Adrenal gland (tissue), 12 donors: Measurements from ENCODE around the gene PIEZO1. TPM values are rescaled to one million over a fixed set of nuclear protein-coding genes. Genes with fewer than 3 reads are reported as not detected.

Source experiments
- DNase-seq, 7 donors: peaks; one replicate each; pipeline ENCODE4 v3.0.0-alpha.2; 2019 to 2020
- H3K27ac ChIP-seq, 5 donors: fragments of 200-600 bp; sonication (generic) in 4 of 5; 1 replicate in 3 of 5; 2 replicates in 2 of 5; pipeline versions ENCODE4 v1.5.1 to v1.8.0; 2016 to 2020; ENCODE audit warnings: mild to moderate bottlenecking in 1 of 5
- H3K27me3 ChIP-seq: fragments of 200-600 bp; 2 replicates; pipeline ENCODE4 v1.8.0; 2021
- H3K36me3 ChIP-seq, 2 donors: fragments of 200-600 bp; replicated peaks in 1 of 2; 1 replicate in 1 of 2; 2 replicates in 1 of 2; pipeline versions ENCODE4 v1.5.1 to v1.8.0; 2018 to 2022
- H3K4me1 ChIP-seq, 2 donors: fragments of 200-600 bp; replicated peaks in 1 of 2; 1 replicate in 1 of 2; 2 replicates in 1 of 2; pipeline versions ENCODE4 v1.5.1 to v1.8.0; 2018 to 2021
- H3K4me3 ChIP-seq, 4 donors: fragments of 200-600 bp; sonication (generic) in 3 of 4; one replicate each; pipeline ENCODE4 v1.5.1; 2016 to 2018
- H3K9me3 ChIP-seq, 3 donors: fragments of 200-600 bp; sonication (generic) in 1 of 3; replicated peaks in 1 of 3; 1 replicate in 2 of 3; 2 replicates in 1 of 3; pipeline versions ENCODE4 v1.5.1 to v1.8.0; 2016 to 2021
- POLR2A ChIP-seq, 2 donors: fragments of 450-650 bp; IDR thresholded peaks; one replicate each; pipeline ENCODE4 v1.6.1; 2017; ENCODE audit warnings: antibody characterized with exemption in 2 of 2, mild to moderate bottlenecking in 2 of 2, moderate library complexity in 1 of 2
- WGBS, 4 donors: extraction: QIAGEN DNeasy Blood & Tissue Kit in 2 of 4; methylation state at CpG; one replicate each; pipeline versions ENCODE4 v1.1.5 to v1.1.7; 2013 to 2017; 5-methylcytosine and 5-hydroxymethylcytosine counted together
- intact Hi-C, 2 donors: fragments of 100-400 bp; cut with DNase I; formaldehyde crosslinking; loops; one replicate each; pipeline versions ENCODE4 v1.14.1 to v1.15.0; 2022 to 2023
- polyA plus RNA-seq, 3 donors: library from polyadenylated mRNA; stranded (reverse); fragments of 200-250 nt in 2 of 3; fragments of 350-450 nt in 1 of 3; fragmentation: Illumina TruSeq in 1 of 3; extraction: RNeasy Lipid Tissue Mini Kit (QIAGEN cat#74804) in 1 of 3; gene quantifications; one replicate each; pipeline ENCODE4 v1.2.3, GENCODE V29; 2013 to 2014
- total RNA-seq, 9 donors: library from RNA; depleted of rRNA in 4 of 9; stranded (reverse); fragments of >200 nt in 4 of 9; fragments of 120-200 nt in 1 of 9; fragmentation: NEBNext Ultra II Directional in 1 of 9; extraction: Animal tissue kit (Norgen Biotek cat#: 25700) in 1 of 9; gene quantifications; one replicate each; pipeline versions ENCODE4 v1.1.0 to v1.2.4, GENCODE V29; 2013 to 2023
- TF ChIP-seq, protein P1 (sequence below), 6 experiments: fragments of 450-650 bp in 4 of 6; fragments of 200-600 bp in 2 of 6; sonication (generic) in 1 of 6; IDR thresholded peaks; 1 replicate in 5 of 6; 2 replicates in 1 of 6; pipeline versions ENCODE4 v1.5.1 to v1.8.0; 2016 to 2021; ENCODE audit warnings: antibody characterized with exemption in 6 of 6, mild to moderate bottlenecking in 2 of 6, moderate library complexity in 1 of 6
- donor health status: healthy with polysubstance abuse.
- donor health status: Bipolar disorder and iron deficiency.
- donor health status: DM: yes; HTN: yes; CAD: no.
- donor health status: DM: no; HTN: no; CAD: no.
- donor health status: DM: no; HTN: no; CAD: no.
- donor health status: DM: yes; HTN: yes; CAD: no.

Gene PIEZO1
- total and polyA plus RNA-seq, 12 donors, result 7.9 to 327 (median 92.4) TPM

DNA sequence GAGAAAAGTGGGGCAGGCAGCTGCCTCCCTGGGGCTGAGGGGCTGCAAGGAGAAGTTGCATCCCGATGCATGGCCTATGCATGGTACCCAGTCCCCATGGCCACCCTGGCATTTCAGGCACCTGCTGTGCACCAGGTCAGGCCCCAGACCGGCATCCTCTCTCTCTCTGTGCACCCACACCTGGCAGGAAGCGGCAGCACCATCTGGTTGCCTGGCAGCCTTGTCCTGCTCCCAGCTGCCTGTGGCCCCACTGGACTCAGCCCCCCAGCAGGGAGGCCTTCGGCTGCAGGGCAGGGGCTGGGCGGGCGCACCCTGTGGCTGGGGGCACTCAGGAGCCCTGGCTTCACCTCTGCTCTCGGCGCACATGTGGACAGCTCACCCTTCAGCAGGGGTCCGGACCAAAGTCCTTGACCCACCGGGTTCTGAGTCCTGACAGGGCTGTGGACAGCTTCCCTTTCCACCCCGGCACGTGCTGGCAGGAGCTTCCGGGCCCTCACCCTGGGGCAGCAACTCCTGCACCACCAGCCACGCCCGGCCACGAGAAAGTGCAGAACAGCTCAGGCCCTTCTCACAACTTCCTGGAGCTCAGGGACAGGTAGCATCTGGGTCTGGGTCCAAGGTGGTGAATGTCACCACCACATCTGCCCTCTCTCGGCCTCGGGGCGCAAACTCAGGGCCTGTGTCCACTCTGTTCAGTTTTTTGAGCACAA is 42.0 kb downstream of the PIEZO1 start:
- Histone ChIP-seq H3K36me3 (peaks cover 0 to 15% of the 10 kb centered on the region in 2 donors), H3K4me3 (no peak overlapping the region), H3K4me1 (peaks cover 0 to 12% of the 10 kb centered on the region in 2 donors), H3K9me3 (no peaks in the 10 kb centered on the region), H3K27me3 (no peaks in the 10 kb centered on the region), H3K27ac (no peak overlapping the region)
- WGBS, 4 donors, result 75 to 100% (median 86%) methylated on average over 2 to 19 of the region's 19 CpGs
- TF ChIP-seq, protein P1, sequence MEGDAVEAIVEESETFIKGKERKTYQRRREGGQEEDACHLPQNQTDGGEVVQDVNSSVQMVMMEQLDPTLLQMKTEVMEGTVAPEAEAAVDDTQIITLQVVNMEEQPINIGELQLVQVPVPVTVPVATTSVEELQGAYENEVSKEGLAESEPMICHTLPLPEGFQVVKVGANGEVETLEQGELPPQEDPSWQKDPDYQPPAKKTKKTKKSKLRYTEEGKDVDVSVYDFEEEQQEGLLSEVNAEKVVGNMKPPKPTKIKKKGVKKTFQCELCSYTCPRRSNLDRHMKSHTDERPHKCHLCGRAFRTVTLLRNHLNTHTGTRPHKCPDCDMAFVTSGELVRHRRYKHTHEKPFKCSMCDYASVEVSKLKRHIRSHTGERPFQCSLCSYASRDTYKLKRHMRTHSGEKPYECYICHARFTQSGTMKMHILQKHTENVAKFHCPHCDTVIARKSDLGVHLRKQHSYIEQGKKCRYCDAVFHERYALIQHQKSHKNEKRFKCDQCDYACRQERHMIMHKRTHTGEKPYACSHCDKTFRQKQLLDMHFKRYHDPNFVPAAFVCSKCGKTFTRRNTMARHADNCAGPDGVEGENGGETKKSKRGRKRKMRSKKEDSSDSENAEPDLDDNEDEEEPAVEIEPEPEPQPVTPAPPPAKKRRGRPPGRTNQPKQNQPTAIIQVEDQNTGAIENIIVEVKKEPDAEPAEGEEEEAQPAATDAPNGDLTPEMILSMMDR (IDR thresholded peaks at IDR 0.05), result no peak
- no peak for TF ChIP-seq POLR2A (IDR thresholded peaks at IDR 0.05)
- DNase-seq, result no peak
- intact Hi-C loops, result loop anchor here in 1 of 2 donors (5.0 kb wide), 1 partner anchor 424 kb away; no protein-coding TSS in a partner anchor

DNA sequence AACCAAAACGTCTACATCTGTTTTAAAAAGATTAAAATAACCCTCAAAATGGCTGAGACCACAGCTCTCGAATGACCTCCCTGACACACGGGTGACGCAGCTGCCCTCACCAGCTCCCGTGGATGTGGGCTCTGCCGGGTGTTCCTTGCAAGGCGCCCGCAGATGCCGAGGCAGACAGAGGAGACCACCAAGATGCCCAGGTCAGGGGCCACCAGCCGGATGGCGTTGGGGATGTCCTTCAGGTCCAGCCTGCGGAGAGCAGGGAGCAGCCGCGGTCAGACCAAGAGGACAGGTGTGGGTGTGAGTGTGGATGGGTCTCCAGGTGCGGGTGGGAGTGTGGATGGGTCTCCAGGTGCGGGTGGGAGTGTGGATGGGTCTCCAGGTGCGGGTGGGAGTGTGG is 43.7 kb downstream of the PIEZO1 start:
- H3K36me3 ChIP-seq, result peaks cover 0 to 15% of the 10 kb centered on the region in 2 donors
- TF ChIP-seq, protein P1 (IDR thresholded peaks at IDR 0.05), result no peak
- H3K4me3 ChIP-seq, result no peak overlapping the region
- no peak for DNase-seq
- H3K4me1 ChIP-seq, result peaks cover 0 to 16% of the 10 kb centered on the region in 2 donors
- no peaks in the 10 kb centered on the region for H3K9me3 ChIP-seq
- H3K27me3 ChIP-seq, result no peaks in the 10 kb centered on the region
- intact Hi-C loops, result loop anchor here (2.0 to 5.0 kb wide), 2 partner anchors 45 to 426 kb away; no protein-coding TSS in a partner anchor
- no peak overlapping the region for H3K27ac ChIP-seq
- 90 to 94% (median 90%) methylated on average over 16 to 17 of the region's 17 CpGs for WGBS, 4 donors

DNA sequence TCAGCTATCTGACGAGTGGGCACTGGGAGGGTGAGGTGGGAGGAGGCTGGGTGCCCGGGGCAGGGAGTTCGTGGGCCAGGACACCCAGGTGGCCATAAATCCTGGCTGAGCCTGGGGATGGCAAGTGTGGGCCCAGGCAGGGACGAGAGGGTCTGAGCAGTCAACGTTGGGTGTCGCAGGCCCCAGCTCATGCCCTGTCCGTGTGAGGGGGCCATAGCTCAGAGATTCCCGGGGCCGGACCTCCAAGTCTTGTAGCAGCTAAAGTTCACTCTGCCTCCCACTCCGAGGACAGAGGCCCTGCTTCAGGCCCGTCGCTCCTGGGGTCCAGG is 44.3 kb downstream of the PIEZO1 start:
- DNase-seq, result no peak
- no peak overlapping the region for H3K27ac ChIP-seq
- WGBS, 4 donors, result 88 to 92% (median 92%) methylated on average over 5 to 12 of the region's 12 CpGs
- no peaks in the 10 kb centered on the region for H3K27me3 ChIP-seq
- peaks cover 0 to 16% of the 10 kb centered on the region in 2 donors for H3K4me1 ChIP-seq
- no peaks in the 10 kb centered on the region for H3K9me3 ChIP-seq
- peaks cover 0 to 19% of the 10 kb centered on the region in 2 donors for H3K36me3 ChIP-seq
- intact Hi-C loops, result loop anchor here (2.0 to 5.0 kb wide), 2 partner anchors 46 to 427 kb away; no protein-coding TSS in a partner anchor
- no peak overlapping the region for H3K4me3 ChIP-seq
- TF ChIP-seq, protein P1 (IDR thresholded peaks at IDR 0.05), result no peak
- no peak for TF ChIP-seq POLR2A (IDR thresholded peaks at IDR 0.05)

DNA sequence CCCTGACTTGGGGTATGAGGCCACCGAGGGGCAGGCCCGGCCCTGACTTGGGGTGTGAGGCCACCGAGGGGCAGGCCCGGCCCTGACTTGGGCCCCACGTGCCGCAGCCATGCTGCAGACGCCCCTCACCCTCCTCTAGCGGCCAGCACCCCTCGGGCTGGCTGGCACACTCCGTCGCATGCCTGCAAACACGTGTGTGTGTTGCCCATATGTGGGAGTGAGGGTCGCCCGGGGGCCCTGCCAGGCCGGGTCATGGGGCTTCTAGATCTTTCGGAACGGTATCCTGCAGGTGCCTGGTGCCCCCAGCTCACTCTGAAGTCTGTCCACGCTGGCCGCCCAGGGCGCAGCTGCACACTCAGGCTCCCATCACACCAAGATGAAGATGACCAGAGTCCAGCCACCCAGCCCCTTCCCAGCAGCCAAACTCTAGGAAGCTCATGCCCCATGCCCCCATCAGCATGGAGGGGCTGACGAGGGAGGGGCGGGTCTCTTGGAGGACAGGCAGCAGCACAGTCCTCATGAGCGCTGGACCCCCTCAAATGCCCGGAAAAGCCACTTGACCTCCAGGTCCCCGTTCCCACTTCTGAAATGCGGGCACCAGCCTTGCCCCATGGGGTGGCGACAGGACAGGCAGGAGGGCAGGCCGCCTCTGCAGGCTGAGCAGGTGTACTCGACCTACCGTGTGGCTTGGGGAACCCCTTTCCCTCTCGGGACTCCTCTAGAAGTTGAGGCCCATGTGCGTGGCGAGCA is 44.9 kb downstream of the PIEZO1 start:
- H3K27me3 ChIP-seq, result no peaks in the 10 kb centered on the region
- H3K36me3 ChIP-seq, result peaks cover 0 to 24% of the 10 kb centered on the region in 2 donors
- no peaks in the 10 kb centered on the region for H3K9me3 ChIP-seq
- 93 to 100% (median 95%) methylated on average over 2 to 33 of the region's 33 CpGs for WGBS, 4 donors
- no peak overlapping the region for H3K27ac ChIP-seq
- peaks cover 0 to 16% of the 10 kb centered on the region in 2 donors for H3K4me1 ChIP-seq
- no peak for DNase-seq
- TF ChIP-seq, protein P1 (IDR thresholded peaks at IDR 0.05), result no peak
- TF ChIP-seq POLR2A (IDR thresholded peaks at IDR 0.05), result no peak
- intact Hi-C loops, result loop anchor here (2.0 to 5.0 kb wide), 2 partner anchors 47 to 427 kb away; no protein-coding TSS in a partner anchor
- no peak overlapping the region for H3K4me3 ChIP-seq
